HL-60 (cell line): ENCODE data around the gene RUNX1.

ENCODE experiments used
- DNase-seq, 2 experiments: peaks; one replicate each; pipeline ENCODE4 v3.0.0-alpha.2; 2010 to 2020; ENCODE audit warnings: low read depth in 1 of 2, low spot score in 1 of 2
- H3K27ac ChIP-seq: fragments of 250-450 bp; sonication (Bioruptor Pico); replicated peaks from 2 replicates; pipeline ENCODE4 v1.5.1; 2020; ENCODE audit warnings: mild to moderate bottlenecking, moderate library complexity
- H3K27me3 ChIP-seq: fragments of 250-450 bp; sonication (Bioruptor Pico); 2 replicates; pipeline ENCODE4 v1.5.1; 2021; ENCODE audit warnings: mild to moderate bottlenecking, moderate library complexity; ENCODE audit not compliant: insufficient read depth, poor library complexity, severe bottlenecking
- H3K4me3 ChIP-seq: replicated peaks from 2 replicates; pipeline ENCODE4 v1.5.1; 2011; ENCODE audit warnings: mild to moderate bottlenecking, control low read depth, low read length; ENCODE audit not compliant: insufficient read depth
- GABPA ChIP-seq: IDR thresholded peaks from 2 replicates; pipeline ENCODE4 v1.6.1; 2012; ENCODE audit warnings: low read depth
- POLR2AphosphoS5 ChIP-seq: IDR thresholded peaks from 2 replicates; pipeline ENCODE4 v1.6.1; 2012; ENCODE audit warnings: low read depth
- SPI1 ChIP-seq: IDR thresholded peaks from 2 replicates; pipeline ENCODE4 v1.6.1; 2012; ENCODE audit warnings: low read depth, mild to moderate bottlenecking, borderline replicate concordance
- TF ChIP-seq, protein P1 (sequence below): IDR thresholded peaks from one replicate; pipeline ENCODE4 v1.5.1; 2011; ENCODE audit warnings: low read length, control low read depth, inconsistent platforms; ENCODE audit not compliant: insufficient read depth
- TF ChIP-seq, protein P2 (sequence below): IDR thresholded peaks from 2 replicates; pipeline ENCODE4 v1.6.1; 2012; ENCODE audit warnings: low read depth; ENCODE audit not compliant: insufficient replicate concordance

Gene RUNX1

DNA sequence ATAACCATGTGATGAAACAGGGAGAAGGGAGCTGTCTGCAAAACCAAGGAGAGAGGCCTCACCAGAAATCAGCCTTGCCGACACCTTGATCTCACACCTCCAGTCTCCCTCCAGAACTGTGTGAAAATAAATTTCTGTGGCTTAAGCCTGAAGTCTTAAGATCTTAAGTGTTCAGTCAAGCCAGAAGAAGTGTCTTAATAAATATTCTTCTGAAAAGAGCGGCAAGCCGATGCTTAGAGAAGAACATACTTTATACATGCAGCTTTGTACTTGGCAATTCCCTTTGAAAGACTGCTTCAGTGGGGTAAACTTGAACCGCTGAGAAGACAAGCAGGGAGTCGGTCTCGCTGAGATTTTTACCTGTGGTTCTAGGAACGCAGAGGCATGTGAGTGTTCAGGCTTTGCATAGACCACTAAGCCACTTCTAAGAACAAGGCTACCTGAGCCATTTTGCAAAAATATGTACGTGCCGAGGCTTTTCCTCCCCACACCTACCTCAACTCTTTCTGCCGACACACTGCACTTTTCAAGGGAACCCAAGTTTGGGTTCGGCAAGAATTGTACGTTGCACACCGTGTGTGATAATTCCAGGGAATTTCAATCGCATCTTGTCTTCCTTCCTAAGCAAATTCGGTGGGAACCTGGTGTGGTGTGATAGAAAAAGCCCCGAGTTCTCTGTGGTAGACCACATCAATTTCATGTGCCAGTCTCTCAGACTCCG is 3.4 kb downstream of the RUNX1 start:
- no peaks in the 10 kb centered on the region for H3K27me3 ChIP-seq
- peak overlapping the region; percentile 90 for H3K27ac ChIP-seq
- TF ChIP-seq GABPA = no peak
- TF ChIP-seq, protein P1, sequence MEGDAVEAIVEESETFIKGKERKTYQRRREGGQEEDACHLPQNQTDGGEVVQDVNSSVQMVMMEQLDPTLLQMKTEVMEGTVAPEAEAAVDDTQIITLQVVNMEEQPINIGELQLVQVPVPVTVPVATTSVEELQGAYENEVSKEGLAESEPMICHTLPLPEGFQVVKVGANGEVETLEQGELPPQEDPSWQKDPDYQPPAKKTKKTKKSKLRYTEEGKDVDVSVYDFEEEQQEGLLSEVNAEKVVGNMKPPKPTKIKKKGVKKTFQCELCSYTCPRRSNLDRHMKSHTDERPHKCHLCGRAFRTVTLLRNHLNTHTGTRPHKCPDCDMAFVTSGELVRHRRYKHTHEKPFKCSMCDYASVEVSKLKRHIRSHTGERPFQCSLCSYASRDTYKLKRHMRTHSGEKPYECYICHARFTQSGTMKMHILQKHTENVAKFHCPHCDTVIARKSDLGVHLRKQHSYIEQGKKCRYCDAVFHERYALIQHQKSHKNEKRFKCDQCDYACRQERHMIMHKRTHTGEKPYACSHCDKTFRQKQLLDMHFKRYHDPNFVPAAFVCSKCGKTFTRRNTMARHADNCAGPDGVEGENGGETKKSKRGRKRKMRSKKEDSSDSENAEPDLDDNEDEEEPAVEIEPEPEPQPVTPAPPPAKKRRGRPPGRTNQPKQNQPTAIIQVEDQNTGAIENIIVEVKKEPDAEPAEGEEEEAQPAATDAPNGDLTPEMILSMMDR = no peak
- TF ChIP-seq, protein P2, sequence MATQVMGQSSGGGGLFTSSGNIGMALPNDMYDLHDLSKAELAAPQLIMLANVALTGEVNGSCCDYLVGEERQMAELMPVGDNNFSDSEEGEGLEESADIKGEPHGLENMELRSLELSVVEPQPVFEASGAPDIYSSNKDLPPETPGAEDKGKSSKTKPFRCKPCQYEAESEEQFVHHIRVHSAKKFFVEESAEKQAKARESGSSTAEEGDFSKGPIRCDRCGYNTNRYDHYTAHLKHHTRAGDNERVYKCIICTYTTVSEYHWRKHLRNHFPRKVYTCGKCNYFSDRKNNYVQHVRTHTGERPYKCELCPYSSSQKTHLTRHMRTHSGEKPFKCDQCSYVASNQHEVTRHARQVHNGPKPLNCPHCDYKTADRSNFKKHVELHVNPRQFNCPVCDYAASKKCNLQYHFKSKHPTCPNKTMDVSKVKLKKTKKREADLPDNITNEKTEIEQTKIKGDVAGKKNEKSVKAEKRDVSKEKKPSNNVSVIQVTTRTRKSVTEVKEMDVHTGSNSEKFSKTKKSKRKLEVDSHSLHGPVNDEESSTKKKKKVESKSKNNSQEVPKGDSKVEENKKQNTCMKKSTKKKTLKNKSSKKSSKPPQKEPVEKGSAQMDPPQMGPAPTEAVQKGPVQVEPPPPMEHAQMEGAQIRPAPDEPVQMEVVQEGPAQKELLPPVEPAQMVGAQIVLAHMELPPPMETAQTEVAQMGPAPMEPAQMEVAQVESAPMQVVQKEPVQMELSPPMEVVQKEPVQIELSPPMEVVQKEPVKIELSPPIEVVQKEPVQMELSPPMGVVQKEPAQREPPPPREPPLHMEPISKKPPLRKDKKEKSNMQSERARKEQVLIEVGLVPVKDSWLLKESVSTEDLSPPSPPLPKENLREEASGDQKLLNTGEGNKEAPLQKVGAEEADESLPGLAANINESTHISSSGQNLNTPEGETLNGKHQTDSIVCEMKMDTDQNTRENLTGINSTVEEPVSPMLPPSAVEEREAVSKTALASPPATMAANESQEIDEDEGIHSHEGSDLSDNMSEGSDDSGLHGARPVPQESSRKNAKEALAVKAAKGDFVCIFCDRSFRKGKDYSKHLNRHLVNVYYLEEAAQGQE = no peak
- TF ChIP-seq POLR2AphosphoS5 = no peak
- no peak for TF ChIP-seq SPI1
- peak overlapping the region; percentile 72; the same call in 1 of the 2 replicates for H3K4me3 ChIP-seq
- DNase-seq = no peak

DNA sequence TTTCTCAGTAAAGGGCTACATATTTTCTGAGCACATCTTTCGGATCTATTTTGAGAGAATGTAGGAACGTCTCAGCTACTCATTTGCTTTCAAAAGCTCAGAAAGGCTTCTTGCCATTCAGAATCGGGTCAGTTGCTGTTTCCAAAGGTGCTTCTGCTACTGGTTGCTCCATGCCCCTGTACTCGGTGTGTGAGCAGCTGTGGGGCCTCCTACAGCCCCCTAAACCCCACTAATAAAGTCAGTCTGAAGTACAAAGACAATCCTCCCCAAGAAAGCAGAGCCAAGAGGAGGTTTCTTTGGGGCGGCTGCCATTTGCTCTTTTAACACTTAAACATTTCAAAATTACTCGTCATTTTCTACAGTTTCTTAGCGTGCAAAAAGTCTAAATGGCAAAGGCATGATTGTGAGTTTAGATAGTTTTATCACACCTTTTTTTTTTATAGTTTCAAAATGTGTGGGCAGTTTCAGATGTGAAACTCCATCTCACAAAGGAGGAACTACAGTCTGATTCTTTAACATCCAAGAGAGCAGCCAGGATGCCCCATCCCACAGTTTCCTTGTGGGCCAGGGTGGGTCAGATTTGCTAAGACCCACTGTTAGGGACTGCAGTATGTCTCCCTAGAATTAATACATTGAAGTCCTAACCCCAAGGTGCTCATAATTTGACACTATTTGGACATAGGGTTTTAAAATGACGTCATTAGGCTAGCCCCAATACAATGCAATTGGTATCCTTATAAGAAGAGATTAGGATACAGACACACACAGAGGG is 4.1 kb downstream of the RUNX1 start:
- no peak for DNase-seq
- Histone ChIP-seq H3K4me3 (no peak overlapping the region), H3K27ac (peak overlapping the region; percentile 90; the same call in 1 of the 2 replicates), H3K27me3 (no peaks in the 10 kb centered on the region)
- no peak for TF ChIP-seq POLR2AphosphoS5
- TF ChIP-seq, protein P2 = no peak
- TF ChIP-seq, protein P1 = no peak
- TF ChIP-seq GABPA = no peak

DNA sequence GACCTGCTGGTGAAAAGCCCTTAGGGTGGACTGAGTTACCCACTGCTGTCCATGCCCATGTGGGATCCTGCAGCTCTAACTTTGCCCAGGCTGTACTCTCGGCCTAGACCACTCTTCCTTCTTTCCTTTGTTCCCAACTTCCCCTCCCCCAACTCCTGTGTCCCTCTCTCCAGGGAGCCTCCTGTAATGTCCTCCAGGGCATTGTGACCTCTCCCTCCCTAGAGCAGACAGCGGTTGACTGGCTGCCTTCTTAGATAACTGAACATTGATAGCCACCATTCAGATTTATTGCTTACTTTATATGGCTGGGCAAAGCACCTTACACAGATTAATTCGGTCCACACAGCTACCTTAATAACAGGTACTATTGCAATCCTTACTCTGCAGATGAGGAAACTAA is 5.0 kb downstream of the RUNX1 start:
- DNase-seq = no peak
- Histone ChIP-seq H3K4me3 (no peak overlapping the region), H3K27me3 (no peaks in the 10 kb centered on the region), H3K27ac (no peak overlapping the region)
- TF ChIP-seq GABPA = no peak
- TF ChIP-seq SPI1 = no peak
- TF ChIP-seq, protein P2 = no peak
- TF ChIP-seq, protein P1 = no peak
- TF ChIP-seq POLR2AphosphoS5 = no peak
